Pons (tissue), 1 donor: ENCODE measurements around the gene SYNM.
"Not testable (repeated sequence)": the region's sequence is repeated elsewhere in the genome, so short reads cannot be mapped to it uniquely, and the experiment has no call there.

Source experiments
- DNase-seq: peaks from one replicate; pipeline ENCODE4 v3.0.0-alpha.2; 2016; ENCODE audit warnings: low spot score

The SYNM gene

GRCh38 chr15:99106417-99107220 is 1.7 kb downstream of the SYNM start:
- DNase-seq, result no peak

GRCh38 chr15:99108993-99109392 is 4.1 kb downstream of the SYNM start:
- DNase-seq, result no peak

GRCh38 chr15:99109555-99110021 is 4.7 kb downstream of the SYNM start:
- no peak for DNase-seq

- no peak for DNase-seq
Measured at GRCh38 chr15:99110093-99110492, 5.2 kb downstream of the SYNM start.

GRCh38 chr15:99110581-99111320 is 5.9 kb downstream of the SYNM start:
- no peak for DNase-seq

GRCh38 chr15:99111641-99112040 is 6.8 kb downstream of the SYNM start:
- not testable (repeated sequence) for DNase-seq

- no peak for DNase-seq
Measured at GRCh38 chr15:99113547-99114271, 8.8 kb downstream of the SYNM start.

- DNase-seq, result no peak
Measured at GRCh38 chr15:99114511-99115299, 9.8 kb downstream of the SYNM start.

- no peak for DNase-seq
Measured at GRCh38 chr15:99115300-99116215, 10.7 kb downstream of the SYNM start.

- no peak for DNase-seq
Measured at GRCh38 chr15:99117111-99117510, 12.2 kb downstream of the SYNM start.

- no peak for DNase-seq
Measured at GRCh38 chr15:99117563-99118257, 12.8 kb downstream of the SYNM start.

- DNase-seq, result no peak
Measured at GRCh38 chr15:99118258-99118632, 13.4 kb downstream of the SYNM start.

- DNase-seq, result no peak
Measured at GRCh38 chr15:99118801-99119546, 14.1 kb downstream of the SYNM start.

GRCh38 chr15:99120050-99120777 is 15.3 kb downstream of the SYNM start:
- no peak for DNase-seq

GRCh38 chr15:99121207-99121606 is 16.3 kb downstream of the SYNM start:
- DNase-seq, result no peak

GRCh38 chr15:99121691-99122410 is 17.0 kb downstream of the SYNM start:
- peak; percentile 64 for DNase-seq

GRCh38 chr15:99122831-99123712 is 18.2 kb downstream of the SYNM start:
- DNase-seq, result no peak
